GM12878 (cell line): Measurements from ENCODE around the gene TECTA. TPM values are rescaled to one million over a fixed set of nuclear protein-coding genes. Genes with fewer than 3 reads are reported as not detected.
A peak's percentile ranks its signal among the peaks of the same experiment; 100 is the strongest.

Source experiments
- ATAC-seq: fragments of 200-7000 bp; cut with Tn5 transposase; 3 replicates; pipeline ENCODE4 v1.9.1; 2020; ENCODE audit warnings: mild to moderate bottlenecking, moderate library complexity
- BruUV-seq: library from RNA; stranded (reverse); fragments of 400-500 nt; replicated peaks from 2 replicates; lab custom pipeline; 2021; lab: Mats Ljungman, UMichigan
- CTCF ChIA-PET: fragments of 300-600 bp; sonication (Branson Sonifier 250); formaldehyde crosslinking; extraction: SDS; loops from one replicate; lab custom pipeline; 2021; ENCODE audit warnings: inconsistent platforms; lab: Yijun Ruan, JAX
- POLR2A ChIA-PET: fragments of 350-600 bp; formaldehyde crosslinking; extraction: SDS; loops from one replicate; lab custom pipeline; 2021; ENCODE audit warnings: inconsistent platforms; lab: Charles Lee
- RAD21 ChIA-PET: fragments of 300-600 bp; sonication (Branson Sonifier 250); formaldehyde crosslinking; loops from one replicate; lab custom pipeline; 2023; ENCODE audit warnings: antibody characterized with exemption; ENCODE audit not compliant: unreplicated experiment; lab: Charles Lee
- SMC1A ChIA-PET: fragments of 300-600 bp; sonication (Branson Sonifier 250); formaldehyde crosslinking; loops from one replicate; lab custom pipeline; 2023; ENCODE audit not compliant: unreplicated experiment, uncharacterized antibody; lab: Charles Lee
- DNase-seq: peaks from one replicate; pipeline ENCODE4 v3.0.0-alpha.2; 2011; ENCODE audit warnings: low read depth, low spot score
- FAIRE-seq: peaks from 3 replicates; lab custom pipeline; 2011; peaks lifted over from hg19 to GRCh38; lab: Jason Lieb, UNC
- H2AFZ ChIP-seq: 2 replicates; pipeline ENCODE4 v1.6.0; 2011; ENCODE audit warnings: low read depth, low read length, control low read depth; ENCODE audit not compliant: control insufficient read depth
- H3K27ac ChIP-seq: 2 replicates; pipeline ENCODE4 v1.5.1; 2011; ENCODE audit warnings: control low read depth; ENCODE audit not compliant: control insufficient read depth, insufficient read depth
- H3K27me3 ChIP-seq, 2 experiments: replicated peaks in 1 of 2; 2 replicates each; pipeline versions ENCODE4 v1.6.0 to v1.6.1; 2011; ENCODE audit warnings: low read length in 1 of 2; ENCODE audit not compliant: control insufficient read depth in 2 of 2, insufficient read depth in 2 of 2
- H3K36me3 ChIP-seq, 2 experiments: 2 replicates each; pipeline ENCODE4 v1.5.1; 2011; ENCODE audit warnings: low read length in 1 of 2; ENCODE audit not compliant: control insufficient read depth in 2 of 2, insufficient read depth in 2 of 2
- H3K4me1 ChIP-seq: 2 replicates; pipeline ENCODE4 v1.6.1; 2011; ENCODE audit warnings: mild to moderate bottlenecking, low read length, moderate library complexity, mixed read lengths; ENCODE audit not compliant: control insufficient read depth, insufficient read depth
- H3K4me2 ChIP-seq: 2 replicates; pipeline ENCODE4 v1.6.0; 2011; ENCODE audit warnings: control low read depth; ENCODE audit not compliant: control insufficient read depth, insufficient read depth
- H3K4me3 ChIP-seq: fragments of 200-600 bp; sonication (generic); 2 replicates; pipeline ENCODE4 v1.5.1; 2016
- H3K79me2 ChIP-seq: 2 replicates; pipeline ENCODE4 v1.6.0; 2011; ENCODE audit warnings: low read length; ENCODE audit not compliant: control insufficient read depth, insufficient read depth
- H3K9ac ChIP-seq: 2 replicates; pipeline ENCODE4 v1.8.0; 2011; ENCODE audit warnings: low read length, control low read depth, mixed read lengths; ENCODE audit not compliant: control insufficient read depth, insufficient read depth
- H3K9me3 ChIP-seq: replicated peaks from 3 replicates; pipeline ENCODE4 v1.5.1; 2011; ENCODE audit warnings: mild to moderate bottlenecking, low read length; ENCODE audit not compliant: control insufficient read depth, insufficient read depth
- H4K20me1 ChIP-seq: 2 replicates; pipeline ENCODE4 v1.6.0; 2011; ENCODE audit not compliant: control insufficient read depth, insufficient read depth
- NFYA ChIP-seq: IDR thresholded peaks from 2 replicates; pipeline ENCODE4 v1.6.1; 2011; ENCODE audit warnings: low read depth, mild to moderate bottlenecking, low read length, improper control_type of control experiment, borderline replicate concordance
- NR2C2 ChIP-seq: IDR thresholded peaks from 2 replicates; pipeline ENCODE4 v1.6.1; 2011; ENCODE audit warnings: borderline replicate concordance, low read depth; ENCODE audit not compliant: control insufficient read depth, insufficient read length
- WRNIP1 ChIP-seq: IDR thresholded peaks from 2 replicates; pipeline ENCODE4 v1.6.1; 2011; ENCODE audit warnings: low read depth, low read length, improper control_type of control experiment, borderline replicate concordance
- ZBED1 ChIP-seq: IDR thresholded peaks from 2 replicates; pipeline ENCODE4 v1.6.1; 2016; ENCODE audit warnings: borderline replicate concordance
- WGBS: methylation state at CpG from one replicate; pipeline ENCODE4 v1.1.6; 2016; ENCODE audit warnings: low lambda C conversion rate; ENCODE audit not compliant: insufficient replicate concordance, insufficient coverage; ENCODE audit errors: missing lambda C conversion rate; 5-methylcytosine and 5-hydroxymethylcytosine counted together
- in situ Hi-C: fragments of 300-500 bp; cut with MboI; formaldehyde crosslinking; loops from 9 replicates; pipeline ENCODE4 v1.14.3; 2018; ENCODE audit warnings: mixed read lengths
- intact Hi-C: fragments of 100-400 bp; cut with micrococcal nuclease; formaldehyde crosslinking; loops from one replicate; pipeline ENCODE4 v1.14.2; 2022; ENCODE audit not compliant: unreplicated experiment
- polyA plus RNA-seq, 11 experiments: library from polyadenylated mRNA; depleted of rRNA in 4 of 11; unstranded in 6 of 11; stranded (reverse) in 5 of 11; fragments of >200 nt; fragmentation: Nextera tagmentation in 4 of 11; fragmentation: Illumina TruSeq in 1 of 11; extraction: Ambion mirVana in 4 of 11; extraction: Trizol in 1 of 11; gene quantifications; 1 replicate in 1 of 11; 2 replicates in 10 of 11; pipeline versions ENCODE4 v1.2.1 to v1.2.3, GENCODE V29; 2011 to 2016; ENCODE audit warnings: inconsistent platforms in 2 of 11, missing spikeins in 2 of 11, low read depth in 1 of 11
- total RNA-seq, 4 experiments: library from RNA; depleted of rRNA in 3 of 4; stranded (reverse); fragments of >200 nt in 3 of 4; fragmentation: Illumina TruSeq in 1 of 4; extraction: Trizol in 1 of 4; gene quantifications; 2 replicates each; pipeline versions ENCODE4 v1.2.1 to v1.2.3, GENCODE V29; 2013 to 2021
- TF ChIP-seq, protein P1 (sequence below), 3 experiments: IDR thresholded peaks in 2 of 3; conservative IDR thresholded peaks in 1 of 3; 2 replicates each; pipeline ENCODE4 v1.5.1; 2011; ENCODE audit warnings: low read depth in 3 of 3, low read length in 3 of 3, mild to moderate bottlenecking in 3 of 3, control low read depth in 2 of 3, moderate library complexity in 2 of 3, inconsistent platforms in 1 of 3, mixed read lengths in 1 of 3; ENCODE audit not compliant: control insufficient read depth in 2 of 3, insufficient read depth in 1 of 3; ENCODE audit errors: extremely low read depth in 1 of 3
- TF ChIP-seq, protein P2 (sequence below): IDR thresholded peaks from 2 replicates; pipeline ENCODE4 v1.6.1; 2012; ENCODE audit warnings: low read length, inconsistent platforms
- TF ChIP-seq, protein P3 (sequence below): IDR thresholded peaks from 2 replicates; pipeline ENCODE4 v1.6.1; 2012; ENCODE audit warnings: low read depth, low read length, improper control_type of control experiment

The TECTA gene
- total and polyA plus RNA-seq, 10 of the 15 experiments (the other 5 are each of a cell fraction or from before 2014, with no cell fraction given), result under 0.01 to 0.14 (median 0.05) TPM; not detected in 1

DNA sequence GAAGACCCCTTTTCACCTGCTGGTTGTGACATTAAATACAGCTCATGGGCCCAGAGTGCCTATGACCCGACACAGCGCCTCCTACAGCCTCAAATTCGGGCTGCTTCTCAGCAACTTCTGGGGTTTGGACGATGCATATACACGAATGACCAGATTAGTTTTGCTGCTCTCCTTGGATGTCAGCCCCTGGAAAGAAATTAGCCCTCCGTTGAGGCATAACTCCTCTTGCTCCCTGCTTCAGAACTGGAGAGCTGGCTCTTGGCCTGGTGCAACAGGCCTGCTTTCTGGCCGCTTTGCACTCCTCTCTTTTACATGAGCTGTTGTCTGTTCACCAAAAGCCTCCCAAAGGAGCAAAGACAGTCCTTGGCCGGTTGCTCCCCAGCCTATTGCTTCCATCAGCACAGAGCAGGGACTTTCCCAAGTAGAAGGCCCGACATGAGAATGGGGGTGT is 3.3 kb downstream of the TECTA start:
- in situ Hi-C loops (no loop called here), intact Hi-C loops (no loop called here)
- WGBS, result 54% methylated on average over 9 of the region's 9 CpGs
- H3K9me3 ChIP-seq, result no peaks in the 10 kb centered on the region
- H4K20me1 ChIP-seq, result no peaks in the 10 kb centered on the region; the same call in 1 of the 2 replicates
- H3K9ac ChIP-seq, result no peak overlapping the region
- TF ChIP-seq, protein P1, sequence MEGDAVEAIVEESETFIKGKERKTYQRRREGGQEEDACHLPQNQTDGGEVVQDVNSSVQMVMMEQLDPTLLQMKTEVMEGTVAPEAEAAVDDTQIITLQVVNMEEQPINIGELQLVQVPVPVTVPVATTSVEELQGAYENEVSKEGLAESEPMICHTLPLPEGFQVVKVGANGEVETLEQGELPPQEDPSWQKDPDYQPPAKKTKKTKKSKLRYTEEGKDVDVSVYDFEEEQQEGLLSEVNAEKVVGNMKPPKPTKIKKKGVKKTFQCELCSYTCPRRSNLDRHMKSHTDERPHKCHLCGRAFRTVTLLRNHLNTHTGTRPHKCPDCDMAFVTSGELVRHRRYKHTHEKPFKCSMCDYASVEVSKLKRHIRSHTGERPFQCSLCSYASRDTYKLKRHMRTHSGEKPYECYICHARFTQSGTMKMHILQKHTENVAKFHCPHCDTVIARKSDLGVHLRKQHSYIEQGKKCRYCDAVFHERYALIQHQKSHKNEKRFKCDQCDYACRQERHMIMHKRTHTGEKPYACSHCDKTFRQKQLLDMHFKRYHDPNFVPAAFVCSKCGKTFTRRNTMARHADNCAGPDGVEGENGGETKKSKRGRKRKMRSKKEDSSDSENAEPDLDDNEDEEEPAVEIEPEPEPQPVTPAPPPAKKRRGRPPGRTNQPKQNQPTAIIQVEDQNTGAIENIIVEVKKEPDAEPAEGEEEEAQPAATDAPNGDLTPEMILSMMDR (IDR thresholded peaks at IDR 0.05 in 2 of 3, conservative IDR thresholded peaks at IDR 0.05 in 1 of 3; ENCODE audit: control insufficient read depth in 2 of 3, extremely low read depth in 1 of 3, insufficient read depth in 1 of 3, low read depth in 3 of 3, low read length in 3 of 3), result peak in 2 of 3 experiments; percentile 28 to 31; a peak in 2 of 6 replicates
- no peak for TF ChIP-seq ZBED1
- ChIA-PET CTCF (interaction anchor here (0.6 to 1.7 kb wide), 3 partner anchors 58 to 1839 kb away, joined by 3 to 4 read pairs (median 3); no protein-coding TSS in a partner anchor), SMC1A (no interaction called here), POLR2A (no interaction called here), RAD21 (no interaction called here)
- H3K27me3 ChIP-seq, result peaks cover 0 to 2% of the 10 kb centered on the region in 2 experiments; a peak in 1 of 4 replicates
- H3K27ac ChIP-seq, result no peak overlapping the region
- no TSS peak for BruUV-seq
- H3K4me2 ChIP-seq, result no peak overlapping the region
- FAIRE-seq (no peak), DNase-seq (no peak), ATAC-seq (0 out of 3 replicates have a peak, but pooled peaks have one; percentile 46)
- no peak overlapping the region for H3K4me3 ChIP-seq
- H3K4me1 ChIP-seq, result no peaks in the 10 kb centered on the region
- no peak overlapping the region for H2AFZ ChIP-seq
- H3K79me2 ChIP-seq, result no peaks in the 10 kb centered on the region
- no peaks in the 10 kb centered on the region for H3K36me3 ChIP-seq

DNA sequence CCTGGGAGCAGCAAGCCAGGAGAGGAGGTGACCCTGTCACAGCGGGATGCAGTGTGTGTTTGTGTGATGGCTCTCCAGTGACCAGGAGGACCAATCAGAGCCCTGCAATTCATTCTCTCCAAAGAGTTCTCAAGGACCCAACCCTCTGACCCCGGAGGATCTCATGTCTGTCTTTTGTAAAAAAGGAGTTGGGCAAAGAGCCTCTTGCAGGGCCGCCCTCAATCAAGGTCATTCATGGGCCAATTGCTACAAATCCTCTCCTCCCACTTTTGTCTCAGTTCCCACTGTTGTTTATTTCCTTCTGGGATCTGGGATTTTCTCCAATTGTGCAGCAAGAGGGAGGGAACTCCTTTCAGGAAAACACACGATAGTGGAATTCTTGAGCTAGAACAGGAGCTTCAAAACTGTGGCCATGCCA is 4.0 kb downstream of the TECTA start:
- H3K4me1 ChIP-seq, result no peaks in the 10 kb centered on the region
- POLR2A ChIA-PET, result no interaction called here
- RAD21 ChIA-PET, result interaction anchor here (1.3 kb wide), 1 partner anchor 46 kb away, joined by 3 read pairs; no protein-coding TSS in a partner anchor
- no peak overlapping the region for H3K9ac ChIP-seq
- H4K20me1 ChIP-seq, result no peaks in the 10 kb centered on the region; the same call in 1 of the 2 replicates
- FAIRE-seq, result no peak
- SMC1A ChIA-PET, result interaction anchor here (0.7 to 1.7 kb wide), 3 partner anchors 38 to 71 kb away, joined by 3 to 6 read pairs (median 4); no protein-coding TSS in a partner anchor
- no peak for ATAC-seq
- no peak overlapping the region for H3K4me3 ChIP-seq
- no TSS peak for BruUV-seq
- peaks cover 0 to 2% of the 10 kb centered on the region in 2 experiments; a peak in 1 of 4 replicates for H3K27me3 ChIP-seq
- H3K9me3 ChIP-seq, result no peaks in the 10 kb centered on the region
- CTCF ChIA-PET, result interaction anchor here (1.0 to 1.4 kb wide), 6 partner anchors 10 to 192 kb away, joined by 3 to 9 read pairs (median 4); no protein-coding TSS in a partner anchor
- WGBS, result 38% methylated on average over 4 of the region's 4 CpGs
- no peaks in the 10 kb centered on the region for H3K79me2 ChIP-seq
- no peaks in the 10 kb centered on the region for H3K36me3 ChIP-seq
- no peak overlapping the region for H3K4me2 ChIP-seq
- no peak overlapping the region for H3K27ac ChIP-seq
- no peak overlapping the region for H2AFZ ChIP-seq
- DNase-seq, result no peak
- in situ Hi-C loops, result no loop called here
- intact Hi-C loops, result loop anchor here (5.0 kb wide), 1 partner anchor 87 kb away; no protein-coding TSS in a partner anchor
- TF ChIP-seq NFYA, result no peak
- TF ChIP-seq WRNIP1, result no peak
- TF ChIP-seq, protein P2, sequence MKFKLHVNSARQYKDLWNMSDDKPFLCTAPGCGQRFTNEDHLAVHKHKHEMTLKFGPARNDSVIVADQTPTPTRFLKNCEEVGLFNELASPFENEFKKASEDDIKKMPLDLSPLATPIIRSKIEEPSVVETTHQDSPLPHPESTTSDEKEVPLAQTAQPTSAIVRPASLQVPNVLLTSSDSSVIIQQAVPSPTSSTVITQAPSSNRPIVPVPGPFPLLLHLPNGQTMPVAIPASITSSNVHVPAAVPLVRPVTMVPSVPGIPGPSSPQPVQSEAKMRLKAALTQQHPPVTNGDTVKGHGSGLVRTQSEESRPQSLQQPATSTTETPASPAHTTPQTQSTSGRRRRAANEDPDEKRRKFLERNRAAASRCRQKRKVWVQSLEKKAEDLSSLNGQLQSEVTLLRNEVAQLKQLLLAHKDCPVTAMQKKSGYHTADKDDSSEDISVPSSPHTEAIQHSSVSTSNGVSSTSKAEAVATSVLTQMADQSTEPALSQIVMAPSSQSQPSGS, result no peak
- no peak for TF ChIP-seq NR2C2
- TF ChIP-seq, protein P3, sequence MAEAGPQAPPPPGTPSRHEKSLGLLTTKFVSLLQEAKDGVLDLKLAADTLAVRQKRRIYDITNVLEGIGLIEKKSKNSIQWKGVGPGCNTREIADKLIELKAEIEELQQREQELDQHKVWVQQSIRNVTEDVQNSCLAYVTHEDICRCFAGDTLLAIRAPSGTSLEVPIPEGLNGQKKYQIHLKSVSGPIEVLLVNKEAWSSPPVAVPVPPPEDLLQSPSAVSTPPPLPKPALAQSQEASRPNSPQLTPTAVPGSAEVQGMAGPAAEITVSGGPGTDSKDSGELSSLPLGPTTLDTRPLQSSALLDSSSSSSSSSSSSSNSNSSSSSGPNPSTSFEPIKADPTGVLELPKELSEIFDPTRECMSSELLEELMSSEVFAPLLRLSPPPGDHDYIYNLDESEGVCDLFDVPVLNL, result no peak
- TF ChIP-seq, protein P1 (IDR thresholded peaks at IDR 0.05 in 2 of 3, conservative IDR thresholded peaks at IDR 0.05 in 1 of 3; ENCODE audit: control insufficient read depth in 2 of 3, extremely low read depth in 1 of 3, insufficient read depth in 1 of 3, low read depth in 3 of 3, low read length in 3 of 3), result no peak
